GM10266 (cell line): ENCODE data around the gene PGAM2.

Experiments used
- DNase-seq: peaks from one replicate; pipeline ENCODE4 v3.0.0; 2012; ENCODE audit errors: extremely low spot score
- TF ChIP-seq, protein P1 (sequence below): IDR thresholded peaks from 2 replicates; pipeline ENCODE4 v1.5.1; 2012; ENCODE audit warnings: mild to moderate bottlenecking, low read depth; ENCODE audit not compliant: control insufficient read depth, insufficient read depth; ENCODE audit errors: missing control alignments

Gene PGAM2

GRCh38 chr7:44106311-44107065, 41.1 kb upstream of the PGAM2 start:
- TF ChIP-seq, protein P1, sequence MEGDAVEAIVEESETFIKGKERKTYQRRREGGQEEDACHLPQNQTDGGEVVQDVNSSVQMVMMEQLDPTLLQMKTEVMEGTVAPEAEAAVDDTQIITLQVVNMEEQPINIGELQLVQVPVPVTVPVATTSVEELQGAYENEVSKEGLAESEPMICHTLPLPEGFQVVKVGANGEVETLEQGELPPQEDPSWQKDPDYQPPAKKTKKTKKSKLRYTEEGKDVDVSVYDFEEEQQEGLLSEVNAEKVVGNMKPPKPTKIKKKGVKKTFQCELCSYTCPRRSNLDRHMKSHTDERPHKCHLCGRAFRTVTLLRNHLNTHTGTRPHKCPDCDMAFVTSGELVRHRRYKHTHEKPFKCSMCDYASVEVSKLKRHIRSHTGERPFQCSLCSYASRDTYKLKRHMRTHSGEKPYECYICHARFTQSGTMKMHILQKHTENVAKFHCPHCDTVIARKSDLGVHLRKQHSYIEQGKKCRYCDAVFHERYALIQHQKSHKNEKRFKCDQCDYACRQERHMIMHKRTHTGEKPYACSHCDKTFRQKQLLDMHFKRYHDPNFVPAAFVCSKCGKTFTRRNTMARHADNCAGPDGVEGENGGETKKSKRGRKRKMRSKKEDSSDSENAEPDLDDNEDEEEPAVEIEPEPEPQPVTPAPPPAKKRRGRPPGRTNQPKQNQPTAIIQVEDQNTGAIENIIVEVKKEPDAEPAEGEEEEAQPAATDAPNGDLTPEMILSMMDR, result no peak
- no peak for DNase-seq

GRCh38 chr7:44105832-44106231, 40.5 kb upstream of the PGAM2 start:
- TF ChIP-seq, protein P1, result no peak
- no peak for DNase-seq

DNA sequence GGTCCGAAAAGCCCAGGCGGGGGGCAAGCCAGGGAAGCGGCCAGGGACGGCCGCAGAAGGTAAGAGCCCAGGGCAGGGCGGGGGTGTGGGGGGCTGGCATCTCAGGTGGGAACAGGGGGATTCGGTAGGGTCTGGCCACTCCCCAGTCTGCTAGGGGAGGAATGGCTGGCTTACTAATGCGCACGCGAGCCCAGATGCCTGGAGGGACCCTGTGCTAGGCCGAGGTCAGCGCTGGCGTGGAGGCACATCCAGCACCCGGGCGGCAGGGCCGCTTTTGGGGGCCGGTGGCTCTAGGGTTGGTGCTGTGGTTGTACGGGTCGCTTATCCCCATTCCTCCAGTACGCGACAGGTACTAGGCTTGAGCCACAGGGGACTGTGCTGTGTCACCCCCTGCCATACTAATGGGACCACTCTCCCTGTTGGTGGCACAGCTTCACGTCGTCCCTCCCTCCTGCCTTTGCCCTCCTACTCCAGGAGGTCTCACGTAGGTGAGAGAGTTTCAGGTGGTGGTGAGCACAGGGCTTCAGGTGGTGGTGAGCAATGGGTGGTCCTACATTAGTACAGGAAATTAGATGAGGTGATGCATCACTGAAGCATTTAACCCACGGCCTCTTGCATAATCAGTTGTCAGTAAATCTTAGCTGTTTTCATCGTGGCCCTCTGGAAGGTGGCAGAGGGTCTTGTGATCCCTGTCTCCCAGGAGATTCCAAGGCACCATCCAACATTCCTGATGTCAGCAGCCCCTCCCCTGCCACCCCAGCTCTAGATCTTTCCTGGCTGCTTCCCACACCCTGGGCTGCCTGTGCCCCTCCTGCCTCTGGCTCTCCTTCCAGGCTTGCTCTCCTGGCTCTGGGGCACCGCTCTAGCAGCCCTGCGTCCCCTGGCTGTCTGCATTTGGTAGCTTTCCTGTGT, 39.7 kb upstream of the PGAM2 start:
- no peak for DNase-seq
- TF ChIP-seq, protein P1, result no peak

DNA sequence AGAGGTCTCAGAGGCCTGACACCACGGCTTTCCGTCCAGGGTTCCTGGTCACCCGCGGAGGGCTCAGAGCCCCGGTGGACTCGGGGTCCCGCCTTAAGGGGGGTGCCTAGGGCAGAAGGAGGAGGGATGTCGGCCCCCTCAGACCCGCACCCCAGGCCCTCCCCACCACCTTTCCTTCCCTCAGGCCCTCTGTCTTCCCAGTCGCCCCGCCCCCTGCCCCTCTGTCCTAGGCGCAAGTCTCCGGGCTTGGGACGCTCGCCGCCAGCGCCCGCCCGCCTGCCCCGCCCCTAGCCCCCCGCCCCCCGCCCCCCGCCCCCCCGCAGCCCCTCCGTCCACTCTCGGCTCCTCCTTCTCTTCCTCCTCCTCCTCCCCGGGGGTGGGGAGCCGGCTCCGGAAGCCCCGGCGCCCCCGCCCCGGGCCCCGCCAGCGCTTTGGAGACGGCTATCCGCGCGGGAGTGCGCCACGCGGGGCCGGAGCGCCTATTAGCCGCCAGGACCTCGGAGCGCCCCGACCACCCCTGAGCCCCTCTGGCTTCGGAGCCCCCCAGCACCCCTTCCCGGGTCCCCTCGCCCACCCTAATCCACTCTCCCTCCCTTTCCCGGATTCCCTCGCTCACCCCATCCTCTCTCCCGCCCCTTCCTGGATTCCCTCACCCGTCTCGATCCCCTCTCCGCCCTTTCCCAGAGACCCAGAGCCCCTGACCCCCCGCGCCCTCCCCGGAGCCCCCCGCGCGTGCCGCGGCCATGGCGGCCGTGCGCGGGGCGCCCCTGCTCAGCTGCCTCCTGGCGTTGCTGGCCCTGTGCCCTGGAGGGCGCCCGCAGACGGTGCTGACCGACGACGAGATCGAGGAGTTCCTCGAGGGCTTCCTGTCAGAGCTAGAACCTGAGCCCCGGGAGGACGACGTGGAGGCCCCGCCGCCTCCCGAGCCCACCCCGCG, 38.8 kb upstream of the PGAM2 start, which contains the start of gene AEBP1:
TSS of gene AEBP1 (plus strand) at position 423 of the 937 bp plus-strand sequence. CDS start at position 744, 321 bp downstream.
- DNase-seq, result no peak
- TF ChIP-seq, protein P1, result peak; percentile 15

DNA sequence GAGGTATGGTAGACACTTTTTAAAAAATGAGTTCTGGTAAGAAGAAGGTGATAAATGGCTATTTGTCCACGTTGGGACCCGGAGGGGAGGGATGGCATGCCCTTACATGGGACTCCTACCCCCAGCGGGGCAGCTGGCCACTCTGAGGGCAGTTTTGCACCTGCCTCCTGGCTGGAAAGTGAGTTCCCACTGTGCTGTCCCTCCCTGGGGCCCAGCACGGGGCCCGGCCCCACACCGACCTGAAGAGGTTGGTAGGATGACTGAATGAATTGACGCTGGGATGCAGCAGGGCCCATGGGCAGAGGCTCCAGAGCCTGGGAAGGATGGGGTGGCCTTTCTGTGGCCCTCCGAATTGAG, 38.2 kb upstream of the PGAM2 start:
- DNase-seq, result no peak
- TF ChIP-seq, protein P1, result no peak

GRCh38 chr7:44102846-44103565, 37.6 kb upstream of the PGAM2 start:
- TF ChIP-seq, protein P1, result no peak

More at GRCh38 chr7:44102846-44103565, 37.6 kb upstream of the PGAM2 start:
- no peak for DNase-seq
